ENCODE data around the gene RNF148. TPM values are rescaled to one million over a fixed set of nuclear protein-coding genes. Genes with fewer than 3 reads are reported as not detected.

Gene RNF148
- total and polyA plus RNA-seq, 2 of the 8 experiments (the other 6 are each of a cell fraction or from before 2014, with no cell fraction given), result 0.27 to 0.45 TPM

DNA sequence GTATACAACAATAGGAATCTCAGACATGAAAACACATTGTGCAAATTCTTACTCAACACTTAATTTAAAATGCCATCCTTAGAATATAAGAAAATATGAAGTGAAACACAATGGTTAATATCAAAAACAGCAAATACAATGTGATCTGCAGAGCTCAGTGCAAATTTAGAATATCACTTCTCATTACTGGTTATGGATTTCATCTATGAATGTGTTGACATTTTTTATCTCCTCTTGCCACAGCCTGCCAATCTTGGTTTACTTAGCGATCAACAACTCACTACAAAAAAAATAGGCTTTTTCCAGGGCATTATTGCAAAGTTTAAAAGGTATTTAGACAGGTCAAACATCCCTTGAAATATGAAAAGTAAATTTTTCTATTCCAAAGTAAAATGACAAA is 25.0 kb upstream of the RNF148 start:
- H3K36me3 ChIP-seq (ENCODE audit: control insufficient read depth in 2 of 4, insufficient read depth in 4 of 4, low read length in 3 of 4), result no peaks in the 10 kb centered on the region
- no peak overlapping the region for H2BK20ac ChIP-seq (ENCODE audit: low read length)
- H4K8ac ChIP-seq (ENCODE audit: extremely low read depth, insufficient read depth, low read length), result no peak overlapping the region
- H4K5ac ChIP-seq (ENCODE audit: insufficient read length, low read depth, low read length), result no peak overlapping the region
- no peak overlapping the region for H3K9ac ChIP-seq (replicated peaks in 1 of 4; ENCODE audit: extremely low read depth in 1 of 4, low read depth in 3 of 4, low read length in 3 of 4)
- no peak overlapping the region for H3K14ac ChIP-seq (ENCODE audit: insufficient read length)
- TF ChIP-seq GABPA (IDR thresholded peaks at IDR 0.05; ENCODE audit: borderline replicate concordance, insufficient read depth, low read length), result no peak
- no peak for TF ChIP-seq CBX8 (IDR thresholded peaks at IDR 0.05; ENCODE audit: borderline replicate concordance, low read depth, low read length)
- no peaks in the 10 kb centered on the region for H3K9me3 ChIP-seq (ENCODE audit: insufficient read depth in 2 of 2, low read depth in 1 of 2, low read length in 1 of 2)
- no peak overlapping the region for H2BK120ac ChIP-seq (replicated peaks; ENCODE audit: low read depth, low read length)
- CTCF ChIA-PET (ENCODE audit: partially characterized antibody), result interaction anchor here (0.6 to 1.9 kb wide), 7 partner anchors 7 to 769 kb away, joined by 3 to 6 read pairs (median 3); no protein-coding TSS in a partner anchor
- no peak overlapping the region for H3K4me2 ChIP-seq (ENCODE audit: insufficient read depth in 1 of 2, low read depth in 2 of 2, low read length in 2 of 2)
- no peak overlapping the region for H2BK15ac ChIP-seq (ENCODE audit: low read length)
- no peak overlapping the region for H3K18ac ChIP-seq (ENCODE audit: extremely low read depth, low read length)
- H3K23ac ChIP-seq (ENCODE audit: insufficient read length), result no peak overlapping the region
- H2AFZ ChIP-seq (ENCODE audit: low read length), result no peak overlapping the region
- no peaks in the 10 kb centered on the region for H3K4me1 ChIP-seq (replicated peaks in 1 of 4; ENCODE audit: control insufficient read depth in 3 of 4, insufficient read depth in 4 of 4, low read length in 3 of 4)
- no peak overlapping the region for H2AK5ac ChIP-seq (ENCODE audit: low read depth, low read length)
- no peak overlapping the region for H2BK12ac ChIP-seq (ENCODE audit: low read depth, low read length)
- H2BK5ac ChIP-seq (ENCODE audit: low read depth, low read length), result no peak overlapping the region
- no peak overlapping the region for H4K91ac ChIP-seq (replicated peaks; ENCODE audit: insufficient read length, low read length)
- no peaks in the 10 kb centered on the region for H3K79me2 ChIP-seq (ENCODE audit: control insufficient read depth in 1 of 2, insufficient read depth in 2 of 2, low read length in 2 of 2)
- H3K23me2 ChIP-seq (ENCODE audit: low read depth, low read length), result no peaks in the 10 kb centered on the region
- no peaks in the 10 kb centered on the region for H3K79me1 ChIP-seq (ENCODE audit: low read depth, low read length)
- H3K4me3 ChIP-seq (ENCODE audit: extremely low read depth in 1 of 4, insufficient read depth in 2 of 4, low read depth in 3 of 4, low read length in 4 of 4), result no peak overlapping the region
- POLR2A ChIA-PET (ENCODE audit: partially characterized antibody), result no interaction called here
- 97% methylated on average over 1 of the region's 1 CpG; no CpG with 5 or more reads in 1 of the 2 experiments for WGBS, 2 experiments (ENCODE audit: extremely low coverage in 1 of 2, insufficient coverage in 1 of 2, insufficient read length in 1 of 2, insufficient replicate concordance in 2 of 2, low coverage in 1 of 2, low lambda C conversion rate in 2 of 2, missing lambda C conversion rate in 1 of 2)
- DNase-seq (ENCODE audit: low read depth in 1 of 2, low spot score in 2 of 2) (no peak), FAIRE-seq (no peak)
- no peaks in the 10 kb centered on the region for H4K20me1 ChIP-seq (replicated peaks in 1 of 2; ENCODE audit: control insufficient read depth in 1 of 2, insufficient read depth in 2 of 2, low read length in 2 of 2)
- no peak overlapping the region for H3K27ac ChIP-seq (ENCODE audit: low read depth, low read length)
- H3K27me3 ChIP-seq (replicated peaks in 1 of 4; ENCODE audit: control insufficient read depth in 3 of 4, extremely low read depth in 1 of 4, insufficient read depth in 3 of 4, low read length in 3 of 4), result no peaks in the 10 kb centered on the region
- no peak overlapping the region for H3K4ac ChIP-seq (replicated peaks; ENCODE audit: insufficient read length, low read depth, low read length)
- no peak overlapping the region for H3K56ac ChIP-seq (replicated peaks; ENCODE audit: insufficient read length, low read depth, low read length)

All from H1 (cell line).